GM12801 (cell line): ENCODE measurements around the gene METTL23.

Source experiments
- TF ChIP-seq, protein P1 (sequence below): IDR thresholded peaks from one replicate; pipeline ENCODE4 v1.5.1; 2011; ENCODE audit warnings: control low read depth; ENCODE audit not compliant: insufficient read length; ENCODE audit errors: extremely low read depth

METTL23 gene

DNA sequence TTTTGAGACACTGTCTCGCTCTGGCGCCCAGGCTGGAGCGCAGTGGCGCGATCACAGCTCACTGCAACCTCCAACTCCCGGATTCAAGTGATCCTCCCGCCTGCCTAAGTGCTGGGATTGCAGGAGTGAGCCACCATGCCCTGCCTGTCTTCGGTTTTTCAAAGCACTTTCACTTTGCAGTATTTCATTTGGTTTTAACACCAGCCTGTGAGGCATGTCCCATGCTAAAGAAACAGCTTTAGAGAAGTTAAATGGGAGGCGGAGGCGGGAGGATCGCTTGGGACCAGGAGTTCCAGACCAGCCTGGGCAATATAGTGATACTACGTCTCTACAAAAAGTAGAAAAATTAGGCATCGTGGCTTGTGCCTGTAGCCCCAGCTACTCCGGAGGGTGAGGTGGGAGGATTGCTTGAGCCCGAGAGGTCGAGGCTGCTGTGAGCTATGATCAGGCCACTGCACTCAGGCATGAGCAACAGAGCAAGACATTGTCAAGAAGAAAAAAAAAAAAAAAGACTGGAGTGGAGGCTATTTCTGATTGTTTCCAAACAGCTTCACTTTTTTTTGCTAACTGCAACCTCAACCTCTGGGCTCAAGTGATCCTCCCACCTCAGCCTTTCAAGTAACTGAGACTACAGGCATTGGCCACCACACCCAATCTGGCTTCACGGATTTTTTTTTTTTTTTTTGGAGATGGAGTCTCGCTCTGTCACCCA is 1.3 kb downstream of the METTL23 start:
- TF ChIP-seq, protein P1, sequence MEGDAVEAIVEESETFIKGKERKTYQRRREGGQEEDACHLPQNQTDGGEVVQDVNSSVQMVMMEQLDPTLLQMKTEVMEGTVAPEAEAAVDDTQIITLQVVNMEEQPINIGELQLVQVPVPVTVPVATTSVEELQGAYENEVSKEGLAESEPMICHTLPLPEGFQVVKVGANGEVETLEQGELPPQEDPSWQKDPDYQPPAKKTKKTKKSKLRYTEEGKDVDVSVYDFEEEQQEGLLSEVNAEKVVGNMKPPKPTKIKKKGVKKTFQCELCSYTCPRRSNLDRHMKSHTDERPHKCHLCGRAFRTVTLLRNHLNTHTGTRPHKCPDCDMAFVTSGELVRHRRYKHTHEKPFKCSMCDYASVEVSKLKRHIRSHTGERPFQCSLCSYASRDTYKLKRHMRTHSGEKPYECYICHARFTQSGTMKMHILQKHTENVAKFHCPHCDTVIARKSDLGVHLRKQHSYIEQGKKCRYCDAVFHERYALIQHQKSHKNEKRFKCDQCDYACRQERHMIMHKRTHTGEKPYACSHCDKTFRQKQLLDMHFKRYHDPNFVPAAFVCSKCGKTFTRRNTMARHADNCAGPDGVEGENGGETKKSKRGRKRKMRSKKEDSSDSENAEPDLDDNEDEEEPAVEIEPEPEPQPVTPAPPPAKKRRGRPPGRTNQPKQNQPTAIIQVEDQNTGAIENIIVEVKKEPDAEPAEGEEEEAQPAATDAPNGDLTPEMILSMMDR, result no peak

DNA sequence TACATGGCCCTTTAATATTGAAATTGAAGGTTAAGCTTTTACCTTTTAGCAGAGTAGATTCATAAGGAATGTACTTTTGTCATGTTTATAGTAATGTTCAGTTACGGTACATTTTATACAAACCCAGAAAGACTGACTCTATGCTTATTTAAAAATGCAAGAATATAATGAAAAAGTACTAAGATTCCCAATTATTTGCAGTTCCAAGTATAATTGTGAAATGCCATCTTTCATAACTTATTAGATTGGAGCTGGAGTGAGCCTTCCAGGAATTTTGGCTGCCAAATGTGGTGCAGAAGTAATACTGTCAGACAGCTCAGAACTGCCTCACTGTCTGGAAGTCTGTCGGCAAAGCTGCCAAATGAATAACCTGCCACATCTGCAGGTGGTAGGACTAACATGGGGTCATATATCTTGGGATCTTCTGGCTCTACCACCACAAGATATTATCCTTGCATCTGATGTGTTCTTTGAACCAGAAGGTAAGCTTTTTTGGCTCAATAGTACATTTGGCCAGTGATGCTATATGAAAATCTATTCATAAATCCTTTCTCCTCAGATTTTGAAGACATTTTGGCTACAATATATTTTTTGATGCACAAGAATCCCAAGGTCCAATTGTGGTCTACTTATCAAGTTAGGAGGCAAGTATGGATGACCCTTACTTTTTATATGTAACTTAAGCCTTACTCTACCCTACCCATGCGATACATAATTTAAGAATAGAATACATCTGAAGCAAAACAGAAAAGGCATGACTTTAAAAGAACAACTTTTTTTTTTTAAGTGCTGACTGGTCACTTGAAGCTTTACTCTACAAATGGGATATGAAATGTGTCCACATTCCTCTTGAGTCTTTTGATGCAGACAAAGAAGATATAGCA is 6.3 kb downstream of the METTL23 start:
- TF ChIP-seq, protein P1, result no peak

DNA sequence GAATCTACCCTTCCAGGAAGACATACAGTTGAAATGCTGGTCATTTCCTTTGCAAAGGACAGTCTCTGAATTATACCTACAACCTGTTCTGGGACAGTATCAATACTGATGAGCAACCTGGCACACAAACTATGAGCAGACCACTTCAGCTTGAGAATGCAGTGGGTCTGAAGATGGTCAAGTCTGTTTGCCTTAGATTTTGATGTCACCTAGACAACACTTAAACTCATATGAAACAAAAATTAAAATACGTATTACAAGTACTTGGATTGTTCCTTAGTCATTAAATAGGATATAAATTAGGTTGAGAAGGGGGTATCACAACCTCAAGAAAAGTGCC is 6.9 kb downstream of the METTL23 start:
- TF ChIP-seq, protein P1, result no peak

DNA sequence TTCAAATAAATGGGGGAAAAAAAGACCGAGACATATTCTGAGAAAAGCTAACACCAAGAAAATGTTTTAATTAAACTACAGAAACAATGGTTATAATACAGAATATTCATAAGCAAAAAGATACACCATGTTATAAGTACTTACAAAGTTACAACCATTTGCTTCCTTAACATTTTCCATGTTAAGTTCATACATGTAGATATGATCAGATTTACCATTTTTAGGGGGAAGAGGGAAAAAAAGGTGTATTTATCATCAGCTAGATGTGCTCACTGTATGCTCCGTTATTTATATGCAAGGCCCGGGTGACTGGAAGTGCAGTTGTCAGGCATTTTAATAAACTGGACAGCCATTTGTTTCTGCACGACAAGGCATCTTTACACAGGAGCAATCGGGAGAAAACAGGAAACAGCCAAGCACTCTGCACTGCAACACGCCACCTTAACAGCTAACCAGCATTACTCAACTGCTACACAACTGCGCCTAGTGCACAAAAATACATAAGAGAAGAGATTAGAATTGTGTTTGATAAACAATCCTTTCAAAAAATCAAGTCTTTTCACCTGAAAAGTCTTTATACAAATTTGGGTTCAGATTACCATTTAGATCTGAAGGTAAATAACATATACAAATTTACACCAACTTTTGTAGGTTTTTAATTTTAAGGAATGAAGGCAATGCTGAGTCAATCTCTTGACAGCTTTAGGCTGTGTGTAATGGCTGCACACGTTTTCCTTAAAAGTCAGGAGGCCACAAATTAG is 7.6 kb downstream of the METTL23 start:
- TF ChIP-seq, protein P1, result no peak

DNA sequence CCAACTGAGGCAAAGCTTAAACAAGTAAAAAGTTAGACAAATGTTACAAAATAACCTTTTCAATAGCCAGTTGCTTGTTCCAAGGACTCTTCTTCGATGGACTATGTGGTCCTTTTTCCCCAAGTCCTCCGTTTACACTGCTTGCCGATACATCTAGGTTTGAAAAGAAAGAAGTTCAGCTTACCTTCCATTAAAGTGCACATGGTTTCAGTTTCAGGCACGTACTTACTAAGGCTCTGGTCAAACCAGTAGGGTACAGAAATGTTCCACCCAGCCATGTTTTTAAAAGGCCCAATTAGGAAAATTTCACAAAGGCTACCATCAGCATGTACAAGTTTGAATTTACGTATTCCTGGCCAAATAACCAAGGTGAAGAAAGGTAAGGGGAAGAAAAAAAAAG is 8.4 kb downstream of the METTL23 start:
- TF ChIP-seq, protein P1, result no peak

DNA sequence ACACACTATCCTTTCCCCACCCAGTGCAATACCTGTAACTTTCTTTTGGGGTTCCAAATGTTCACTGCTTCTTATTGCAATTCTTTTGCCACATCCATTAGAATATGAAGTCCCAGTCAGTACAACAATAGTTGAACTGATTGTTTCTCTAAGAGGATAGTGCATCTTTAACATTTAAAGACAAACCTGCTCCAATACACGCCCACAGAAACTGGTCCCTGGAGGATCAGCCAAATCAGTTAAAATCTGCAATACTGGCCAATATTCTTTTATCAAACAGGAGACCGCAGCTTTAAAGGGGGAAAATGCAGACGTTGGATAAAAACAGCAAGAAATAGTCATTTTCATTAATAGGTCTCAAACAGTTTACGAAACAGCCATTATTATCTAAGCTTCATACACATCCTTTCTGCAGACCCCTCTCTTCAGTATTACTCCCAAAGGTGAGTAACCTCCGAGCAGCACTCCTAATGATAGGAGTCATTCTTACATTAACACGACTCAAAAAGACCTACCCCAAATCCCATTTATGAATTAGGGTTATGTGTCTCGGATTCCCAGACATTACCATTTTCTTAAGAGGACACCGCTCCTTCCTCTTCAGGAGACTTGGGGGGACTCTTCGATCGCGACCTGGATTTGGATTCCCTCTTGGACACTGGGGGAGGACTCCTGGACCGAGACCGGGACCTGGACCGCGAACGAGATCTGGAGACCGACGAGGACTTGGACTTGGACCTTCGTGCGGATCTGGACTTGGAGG is 9.1 kb downstream of the METTL23 start:
- TF ChIP-seq, protein P1, result no peak
